NCI-H1694 (cell line): ENCODE results near the gene PNPLA5.

Experiments used
- DNase-seq: peaks from one replicate; lab custom pipeline; 2025; lab: John Stamatoyannopoulos, UW

Gene PNPLA5

DNA sequence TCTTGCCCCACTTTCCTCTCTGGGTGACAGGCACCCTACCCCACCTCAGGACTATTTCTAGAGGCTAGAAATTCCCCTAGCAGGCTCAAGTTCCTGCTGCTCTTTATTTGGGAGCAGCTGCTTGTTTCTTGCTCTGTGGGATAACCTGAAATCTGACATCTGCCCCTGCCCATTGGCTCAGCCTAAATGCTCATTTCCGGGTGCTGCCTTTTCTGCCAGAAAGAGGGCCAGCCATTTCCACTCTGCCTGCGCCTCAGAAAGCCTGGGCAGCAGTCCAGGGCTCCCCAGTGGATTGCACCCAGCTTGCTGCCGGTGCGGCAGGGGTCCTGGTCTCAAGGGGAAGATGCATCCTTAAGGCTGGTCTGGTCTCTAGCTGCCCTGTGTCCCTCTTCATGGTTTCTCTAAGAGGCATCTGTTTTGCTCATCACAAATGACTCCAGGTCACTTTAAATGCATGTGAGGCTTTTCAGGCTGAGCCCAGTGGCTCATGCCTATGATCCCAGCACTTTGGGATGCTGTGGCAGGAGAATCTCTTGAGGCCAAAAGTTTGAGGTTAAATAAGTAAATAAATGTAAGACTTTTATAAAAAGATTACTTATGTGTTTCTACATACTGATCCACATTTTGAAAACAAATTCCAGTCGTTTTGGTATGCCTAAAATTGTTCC lies 10.3 kb upstream of the PNPLA5 start:
- DNase-seq: no peak

DNA sequence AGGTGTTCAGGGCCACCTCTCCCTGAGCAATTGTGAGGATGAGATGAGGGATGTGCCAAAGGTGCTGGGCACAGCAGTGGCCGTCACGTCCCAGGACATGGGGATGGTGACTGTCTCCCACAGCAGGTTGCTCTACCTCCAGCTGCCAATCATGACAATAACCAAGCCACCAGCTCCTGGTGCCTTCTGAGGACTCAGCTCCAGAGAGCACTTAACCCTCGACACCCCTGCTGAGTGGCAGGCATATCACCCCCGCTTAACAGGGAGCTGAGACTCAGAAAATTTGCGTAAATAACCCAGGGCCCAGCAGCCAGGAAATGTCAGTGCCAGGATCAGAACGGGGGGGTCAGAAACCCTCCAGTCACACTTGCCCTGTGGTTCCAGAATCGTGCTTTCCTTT lies 8.4 kb upstream of the PNPLA5 start:
- DNase-seq: no peak

DNA sequence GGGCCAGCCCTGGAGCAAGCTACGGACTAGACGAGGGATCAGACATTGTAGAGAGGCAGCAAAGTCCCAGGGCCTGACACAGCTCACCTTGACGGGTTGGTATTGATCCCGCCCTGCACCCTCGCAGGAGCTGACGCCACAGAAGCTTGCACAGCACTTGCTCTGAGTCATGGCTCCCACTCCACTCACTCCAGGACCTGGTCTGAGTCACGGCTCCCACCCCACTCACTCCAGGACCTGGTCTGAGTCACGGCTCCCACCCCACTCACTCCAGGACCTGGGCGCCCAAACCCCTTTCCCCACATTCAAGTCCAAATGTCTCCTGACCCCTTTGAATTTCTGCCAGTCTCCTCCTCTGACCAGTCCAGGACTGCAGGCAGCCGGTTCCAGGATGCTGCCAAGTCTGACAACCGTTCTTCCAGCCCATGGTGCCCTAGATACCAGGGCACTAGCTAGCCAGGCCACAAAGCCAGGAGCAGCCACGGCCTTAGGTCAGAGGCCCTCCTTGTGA lies 6.0 kb upstream of the PNPLA5 start:
- DNase-seq: no peak

DNA sequence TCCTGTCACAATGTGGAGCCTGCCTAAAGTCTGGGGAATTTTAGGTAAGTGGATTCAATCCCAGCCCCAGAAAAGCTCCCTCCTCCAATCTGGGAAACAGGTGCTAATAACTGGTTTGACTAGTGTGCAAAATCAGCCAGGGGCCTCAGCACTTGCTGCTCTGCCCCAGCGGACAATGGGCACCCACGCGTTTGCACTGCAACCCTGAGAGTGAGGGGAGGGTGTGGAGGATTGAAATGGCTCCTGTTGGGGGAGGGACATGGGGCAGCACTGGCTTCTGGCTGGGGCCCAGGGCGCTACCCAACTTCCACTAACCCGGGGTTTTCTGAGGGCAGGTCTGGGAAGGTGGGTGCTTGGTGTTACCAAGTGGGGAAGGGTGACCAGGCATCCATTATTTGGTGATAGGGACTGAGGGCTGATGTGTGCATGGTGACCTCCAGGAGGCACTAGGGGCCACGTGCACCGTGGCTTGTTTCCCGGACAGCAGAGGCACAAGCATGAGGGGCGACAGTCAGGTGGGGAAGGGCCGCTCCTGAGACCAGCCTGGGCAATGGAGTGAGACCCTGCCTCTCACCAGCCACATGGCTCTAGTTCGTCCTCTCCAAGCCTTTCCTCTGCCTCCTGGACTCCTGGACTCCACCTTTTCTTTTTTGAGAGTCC lies 4.3 kb upstream of the PNPLA5 start:
- DNase-seq: no peak

DNA sequence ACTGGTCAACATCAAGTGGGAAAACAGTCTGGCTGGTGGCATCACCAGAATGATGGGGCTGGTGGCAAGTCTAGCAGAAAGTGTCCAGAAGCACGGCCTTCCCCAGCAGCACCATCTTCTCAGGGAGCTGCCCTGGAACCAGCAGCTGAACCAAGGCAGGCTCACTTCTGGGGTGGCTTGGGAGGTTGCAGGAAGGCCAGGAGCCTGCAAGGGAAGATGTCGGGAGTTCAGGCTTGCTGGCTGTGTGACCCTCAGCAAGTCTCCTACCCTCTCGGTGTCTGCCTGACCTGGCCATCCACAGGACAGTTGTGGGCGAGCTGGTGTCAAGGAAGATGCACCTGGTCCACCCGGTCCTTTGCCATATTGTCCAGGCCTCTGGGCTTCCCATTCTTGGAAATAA lies 2.3 kb upstream of the PNPLA5 start:
- no peak for DNase-seq

DNA sequence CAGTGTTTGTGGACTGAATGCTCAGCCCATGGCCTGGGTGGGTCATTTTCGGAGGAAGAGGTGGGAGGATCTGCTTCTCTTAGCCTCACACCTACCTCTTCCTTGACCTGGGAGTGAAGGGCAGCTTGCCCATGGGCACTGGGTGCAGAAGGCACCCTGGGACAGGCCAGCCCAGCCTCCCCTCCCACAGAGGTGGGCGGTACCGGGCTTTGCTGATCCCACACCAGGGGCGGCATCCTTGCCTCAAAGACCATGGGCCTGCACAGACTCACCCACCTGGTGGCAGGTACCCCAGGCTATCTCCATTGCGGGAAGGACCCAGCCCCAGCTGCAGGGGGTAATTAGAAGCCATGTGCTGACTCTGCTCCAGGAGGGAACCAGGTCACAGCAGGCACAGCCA lies 1.5 kb upstream of the PNPLA5 start:
- DNase-seq: no peak

DNA sequence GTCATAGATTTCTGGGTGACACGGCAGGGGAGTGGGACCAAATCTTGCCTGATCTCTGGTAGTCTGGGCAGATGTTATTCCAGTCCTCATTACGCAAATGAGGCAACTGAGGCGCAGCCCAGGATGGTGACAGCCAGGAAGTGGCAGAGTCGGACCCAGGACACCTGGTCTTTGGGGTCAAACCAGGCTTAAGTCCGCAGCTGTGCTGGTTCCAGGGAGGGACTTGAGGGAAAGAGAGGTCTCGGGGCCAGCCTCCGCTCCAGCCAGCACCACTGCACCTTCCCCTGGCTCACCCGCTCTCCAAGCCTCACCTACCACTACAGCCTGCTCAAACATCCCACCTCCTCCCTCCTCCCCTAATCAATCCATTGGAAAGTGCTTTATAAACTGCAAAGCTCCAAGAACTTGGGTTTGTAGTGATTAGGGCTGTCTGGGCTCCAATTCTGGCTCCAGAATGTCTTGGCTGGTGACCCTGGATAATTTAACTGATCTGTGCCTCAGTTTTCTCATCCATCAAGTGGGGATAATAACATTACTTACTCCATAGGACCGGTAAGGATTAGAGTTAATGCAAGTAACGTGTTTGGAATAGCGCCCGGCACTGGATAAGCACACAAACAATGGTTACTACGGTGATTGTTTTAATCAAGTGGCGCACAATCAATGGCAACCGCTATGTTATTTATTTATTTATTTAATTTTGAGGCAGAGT lies 526 bp upstream of the PNPLA5 start:
- DNase-seq: no peak

DNA sequence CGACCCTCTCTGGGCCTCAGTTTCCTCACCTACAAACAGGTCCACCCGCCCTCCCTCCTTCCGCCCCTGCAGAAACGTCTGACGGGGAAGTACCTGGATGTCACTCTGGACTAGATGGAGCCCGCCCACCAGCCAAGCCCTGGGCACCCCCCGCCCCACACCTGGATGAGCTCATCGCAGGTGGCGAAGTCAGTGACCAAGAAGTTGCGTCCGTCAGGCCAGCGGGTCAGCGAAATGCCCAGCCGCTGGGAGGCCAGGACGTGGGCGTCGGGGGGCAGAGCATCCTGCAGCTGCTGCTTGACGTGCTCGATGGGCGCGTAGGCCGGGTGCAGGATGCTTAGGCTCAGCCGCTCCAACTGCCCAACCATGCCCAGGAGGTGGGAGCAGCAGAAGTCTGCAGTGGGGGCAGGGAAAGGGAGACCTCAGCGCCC lies 897 bp downstream of the PNPLA5 start:
- no peak for DNase-seq

DNA sequence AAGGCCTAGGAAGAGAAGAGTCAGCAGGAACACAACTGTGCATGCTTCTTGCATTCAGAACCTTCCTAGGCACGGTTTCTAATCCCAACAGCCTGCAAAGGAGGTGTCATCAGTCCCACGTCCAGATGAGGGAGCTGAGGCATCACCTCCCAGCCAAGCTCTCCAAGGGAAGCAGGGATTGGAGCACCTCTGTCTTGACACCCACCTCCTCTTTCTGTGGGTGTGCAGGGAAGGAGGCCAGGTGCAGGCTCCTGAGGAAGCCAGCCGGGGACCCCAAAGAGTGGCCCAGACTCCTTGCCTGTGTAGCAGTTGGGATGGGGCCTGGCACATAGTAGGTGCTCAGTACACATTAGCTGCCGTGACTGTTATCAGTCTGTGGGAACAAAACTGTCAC lies 2.0 kb downstream of the PNPLA5 start:
- no peak for DNase-seq

DNA sequence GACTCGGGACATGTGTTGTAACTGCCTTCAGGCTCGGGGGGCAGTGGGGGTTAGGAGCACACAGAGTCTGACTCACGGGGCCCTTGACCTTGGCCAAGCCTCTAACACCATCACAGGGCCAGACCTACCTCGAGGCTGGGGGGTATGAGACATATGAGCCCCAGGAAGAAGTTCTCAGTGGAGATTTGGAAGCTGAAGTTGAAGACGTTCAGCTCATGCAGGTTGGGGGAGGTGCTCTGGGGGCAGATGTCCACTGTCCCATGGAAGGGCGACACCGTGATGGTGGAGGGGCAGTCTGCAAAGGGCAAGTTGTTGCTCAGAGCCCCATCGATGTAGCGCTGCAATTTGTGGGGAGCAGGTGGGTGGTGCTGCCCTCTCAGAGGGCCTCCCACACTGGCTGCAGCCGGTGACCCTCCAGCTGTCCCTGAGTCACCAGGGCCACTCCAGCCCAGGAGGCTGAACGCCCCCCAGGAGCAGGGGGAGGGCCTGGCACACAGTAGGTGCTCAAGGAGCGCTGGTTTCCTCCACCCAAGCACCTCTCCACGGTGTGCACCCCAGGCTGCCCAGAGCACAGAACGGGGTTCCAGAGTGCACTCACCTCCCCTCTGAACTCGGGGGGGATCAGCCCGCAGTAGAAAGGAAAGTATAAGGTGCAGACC lies 2.5 kb downstream of the PNPLA5 start:
- DNase-seq: no peak

DNA sequence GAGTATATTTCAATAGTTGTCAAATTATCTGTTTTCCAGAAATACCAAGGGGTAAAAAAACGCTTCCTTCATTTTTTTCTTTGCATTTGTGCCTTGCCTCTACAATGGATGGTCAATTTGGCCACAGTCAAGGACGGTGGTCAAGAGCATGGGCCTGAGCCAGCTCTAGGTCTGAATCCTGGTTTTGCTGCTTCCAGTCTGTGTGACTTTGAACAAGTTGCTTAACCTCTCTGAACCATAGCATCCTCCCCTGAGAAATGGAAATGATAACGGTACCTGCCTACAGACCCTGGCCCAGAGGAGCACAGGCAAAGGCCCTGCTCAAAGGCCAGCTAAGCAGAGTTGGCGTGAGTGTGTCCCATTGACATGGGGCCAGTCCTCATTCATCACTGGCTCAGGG lies 3.1 kb downstream of the PNPLA5 start:
- no peak for DNase-seq

DNA sequence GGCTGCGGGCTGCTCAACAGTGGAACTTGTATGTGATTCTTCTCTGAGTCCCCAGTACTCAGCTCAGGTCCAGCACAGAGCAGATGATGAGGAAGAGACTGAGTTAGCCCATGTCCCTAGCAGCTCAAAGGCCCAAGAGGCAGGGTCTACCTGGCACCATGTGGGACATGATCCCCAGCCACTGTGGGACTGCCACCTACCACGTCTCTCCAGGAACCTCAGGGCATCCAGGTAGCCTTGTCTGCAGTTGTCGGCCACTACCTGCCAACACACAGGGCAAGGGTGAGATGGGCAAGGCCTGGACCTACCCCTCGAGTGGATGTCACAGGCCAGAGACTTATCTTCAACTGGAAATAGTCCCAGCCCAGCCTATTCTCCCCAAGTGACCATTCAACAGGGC lies 4.4 kb downstream of the PNPLA5 start:
- DNase-seq: no peak

DNA sequence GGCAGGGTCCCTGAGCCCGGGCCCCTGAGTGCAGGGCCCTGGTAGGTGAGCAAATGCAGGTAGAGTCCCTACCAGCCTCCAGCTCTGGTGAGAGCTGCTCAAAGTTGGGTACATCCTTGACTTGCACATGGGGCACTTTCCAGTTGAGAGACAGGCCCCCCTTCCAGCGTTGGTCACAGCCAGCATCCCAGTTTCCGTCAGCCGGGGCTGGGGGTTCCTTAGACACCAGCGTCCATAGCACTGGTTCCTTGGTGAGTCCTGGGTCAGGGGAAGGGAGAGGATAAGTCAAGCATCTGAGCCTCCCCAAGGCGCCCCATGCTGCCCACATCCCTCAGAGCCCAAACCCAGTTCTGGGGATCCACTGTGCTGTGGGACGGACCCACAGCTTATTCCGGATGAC lies 5.6 kb downstream of the PNPLA5 start:
- DNase-seq: no peak

DNA sequence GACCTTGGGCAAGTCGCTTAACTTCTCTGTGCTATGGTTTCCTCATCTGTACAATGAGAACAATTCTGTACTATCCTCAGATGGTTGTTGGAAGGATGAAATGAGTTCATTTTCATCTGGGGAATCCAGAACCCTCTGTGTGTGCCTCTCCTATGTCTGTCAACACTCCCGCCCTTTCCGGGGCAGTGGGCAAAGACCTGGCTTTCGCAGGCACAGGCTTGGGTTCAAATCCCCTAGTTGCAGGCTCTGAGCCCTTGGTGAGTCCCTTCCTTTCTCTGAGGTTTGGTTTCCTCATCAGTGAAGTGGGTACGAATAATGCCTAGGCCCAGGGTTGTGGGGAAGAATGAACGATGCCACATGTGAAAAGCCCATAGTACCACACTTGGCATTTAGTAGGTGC lies 6.0 kb downstream of the PNPLA5 start:
- DNase-seq: no peak

DNA sequence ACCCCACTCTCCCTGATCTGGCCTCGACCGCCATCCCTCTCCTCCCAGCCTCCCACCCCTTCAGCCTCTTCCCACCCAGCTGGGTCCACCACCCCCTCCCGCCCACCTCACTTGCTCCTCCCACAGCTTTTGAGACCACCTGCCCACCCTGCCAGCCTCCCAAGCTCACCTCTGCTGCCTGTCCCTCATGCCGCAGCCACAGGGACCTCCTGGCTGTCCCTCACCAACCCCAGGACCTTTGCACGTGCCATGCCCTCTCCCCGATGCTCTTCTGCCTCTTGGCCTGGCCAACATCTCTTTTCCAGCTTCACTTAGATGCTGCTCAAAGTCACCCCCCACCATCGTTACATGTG lies 6.5 kb downstream of the PNPLA5 start:
- no peak for DNase-seq

DNA sequence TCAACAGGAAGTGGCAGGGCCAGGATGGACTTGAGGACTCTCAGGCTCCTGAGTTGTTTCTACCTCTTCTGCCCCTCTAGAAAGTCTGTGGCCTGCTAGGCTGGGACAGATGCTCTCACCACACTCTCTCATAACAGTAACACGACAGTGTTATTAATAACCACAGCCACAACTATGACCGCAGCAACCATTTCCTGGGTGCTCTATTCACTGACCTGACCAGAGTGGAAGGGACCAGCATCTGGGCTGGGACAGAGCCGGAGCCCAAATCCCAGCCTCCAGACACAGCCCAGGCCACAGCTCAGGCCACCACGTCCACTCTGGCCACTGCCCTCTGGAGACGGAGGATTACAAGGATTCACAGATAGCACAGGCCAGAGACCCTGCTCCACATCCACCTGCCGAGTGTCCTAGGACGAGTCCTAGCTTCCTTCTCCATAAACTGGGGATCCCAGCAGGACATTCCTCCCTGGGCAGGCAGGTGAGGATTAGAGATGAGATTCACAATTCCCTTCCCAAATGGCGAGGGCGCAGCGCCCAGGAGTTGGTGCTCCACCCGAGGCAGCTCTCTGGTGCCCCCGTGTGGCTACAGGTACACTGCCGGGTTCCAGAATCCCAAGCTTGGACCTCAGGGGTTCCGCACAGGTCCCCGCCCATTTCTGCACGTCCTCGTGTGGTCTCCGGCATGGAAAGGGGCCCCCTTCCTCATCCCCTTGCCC lies 7.1 kb downstream of the PNPLA5 start:
- DNase-seq: peak; percentile 40

DNA sequence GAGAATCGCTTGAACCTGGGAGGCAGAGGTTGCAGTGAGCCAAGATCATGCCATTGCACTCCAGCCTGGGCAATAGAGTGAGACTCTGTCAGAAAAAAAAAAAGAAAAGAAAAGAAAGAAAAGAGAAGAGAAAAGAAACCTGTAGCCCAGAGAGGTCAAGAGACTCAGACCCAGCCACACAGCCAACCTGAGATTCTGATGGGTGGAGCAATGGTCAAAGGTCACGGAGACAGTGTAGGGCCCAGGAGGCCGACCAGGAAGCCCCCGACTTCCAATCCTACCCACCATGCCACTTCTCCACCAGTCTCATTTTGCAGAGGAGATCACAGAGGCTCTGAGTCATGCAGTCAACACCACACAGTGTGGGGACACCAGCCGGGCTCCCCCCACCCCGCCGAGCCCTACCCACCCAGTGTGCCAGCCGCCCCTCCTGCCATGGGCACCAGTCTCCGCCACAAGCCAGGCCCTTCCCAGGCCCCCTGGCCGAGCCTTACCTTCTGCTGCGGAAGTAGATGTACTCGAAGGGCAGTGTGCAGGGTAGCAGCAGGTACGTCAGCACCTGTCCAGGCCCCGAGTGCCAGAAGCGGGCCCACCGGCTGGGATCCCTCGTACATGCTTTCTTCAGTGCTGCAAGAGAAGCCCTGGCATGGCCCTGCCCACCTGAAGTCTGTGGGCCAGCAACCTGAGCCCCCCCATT lies 7.9 kb downstream of the PNPLA5 start:
- DNase-seq: no peak

DNA sequence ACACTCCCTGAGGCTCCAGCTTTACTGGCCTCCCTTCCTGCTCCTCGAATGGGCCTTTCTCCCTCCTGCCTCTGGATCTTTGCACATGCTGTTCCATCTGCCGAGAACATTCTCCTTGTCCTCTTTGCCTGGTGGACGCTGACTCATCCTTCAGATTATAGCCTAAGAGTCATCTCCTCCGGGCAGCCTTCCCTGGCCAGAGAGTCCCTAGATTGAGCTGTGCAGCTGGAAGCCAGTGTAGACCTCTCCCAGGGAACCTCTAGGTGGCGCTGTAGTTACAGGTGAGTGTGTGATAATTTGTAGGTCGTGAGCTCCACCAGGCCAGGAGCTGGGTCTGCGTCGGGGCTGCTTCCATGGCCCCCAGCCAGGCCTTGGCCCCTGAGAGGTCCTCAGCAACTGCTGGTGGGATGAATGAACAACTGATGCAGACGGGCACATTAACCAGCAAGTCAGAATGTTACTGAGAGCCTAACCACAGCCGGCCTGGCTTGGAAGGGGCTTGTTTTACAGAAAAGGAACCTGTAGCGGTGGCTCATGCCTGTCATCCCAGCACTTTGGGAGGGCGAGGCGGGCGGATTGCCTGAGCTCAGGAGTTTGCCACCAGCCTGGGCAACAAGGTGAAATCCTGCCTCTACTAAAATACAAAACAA lies 8.7 kb downstream of the PNPLA5 start:
- DNase-seq: peak; percentile 81

DNA sequence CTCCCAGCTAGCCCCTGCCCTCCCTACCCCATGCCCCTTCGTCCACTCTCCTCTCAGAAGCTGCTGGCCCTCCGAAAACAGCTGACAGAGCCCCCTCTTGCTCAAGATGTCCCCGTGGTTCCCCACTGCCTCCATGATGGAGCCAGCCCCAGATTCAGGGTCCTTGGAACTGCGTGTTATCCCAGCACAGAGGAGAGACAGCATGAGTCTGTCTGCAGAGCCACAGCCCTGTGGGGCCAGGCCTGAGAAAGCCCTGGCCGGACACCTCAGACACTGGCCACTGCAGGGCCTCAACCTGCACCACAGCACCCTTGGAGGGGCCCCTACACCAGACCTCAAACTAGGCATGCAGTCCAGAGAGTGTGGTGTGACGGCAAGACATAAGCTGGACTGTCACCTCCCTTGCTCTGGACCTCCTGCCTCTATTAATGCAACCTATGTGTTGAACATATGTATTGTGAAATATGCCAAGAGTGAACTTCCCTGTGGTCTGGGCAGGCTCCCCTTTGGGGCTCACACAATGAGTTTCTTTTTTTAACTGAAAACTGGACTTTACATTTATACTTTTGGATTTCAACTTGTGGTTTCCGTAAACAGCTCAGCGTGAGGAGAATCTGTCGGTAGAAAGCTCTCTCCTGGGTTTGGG lies 9.6 kb downstream of the PNPLA5 start:
- DNase-seq: no peak
